Heart left ventricle (tissue), 16 donors: Measurements from ENCODE around the gene CCDC85B. TPM values are rescaled to one million over a fixed set of nuclear protein-coding genes. Genes with fewer than 3 reads are reported as not detected.

ENCODE experiments used
- ATAC-seq, 4 donors: fragments of 200-7000 bp; cut with Tn5 transposase; one replicate each; pipeline ENCODE4 v1.9.1; 2020 to 2022; ENCODE audit warnings: moderate library complexity in 4 of 4, mild to moderate bottlenecking in 3 of 4, moderate number of reproducible peaks in 1 of 4
- DNase-seq, 5 donors: peaks; one replicate each; pipeline ENCODE4 v3.0.0-alpha.2; 2020
- H3K27ac ChIP-seq, 12 donors: fragments of 200-600 bp; sonication (generic) in 4 of 12; one replicate each; pipeline versions ENCODE4 v1.5.0 to v1.8.0; 2016 to 2022; ENCODE audit warnings: mild to moderate bottlenecking in 2 of 12
- H3K27me3 ChIP-seq, 9 donors: fragments of 200-600 bp; sonication (generic) in 2 of 9; one replicate each; pipeline versions ENCODE4 v1.5.1 to v1.8.0; 2016 to 2022; ENCODE audit warnings: mild to moderate bottlenecking in 3 of 9
- H3K36me3 ChIP-seq, 9 donors: fragments of 200-600 bp; sonication (generic) in 2 of 9; one replicate each; pipeline versions ENCODE4 v1.5.0 to v1.8.0; 2018 to 2022; ENCODE audit warnings: mild to moderate bottlenecking in 2 of 9
- H3K4me1 ChIP-seq, 12 donors: fragments of 200-600 bp; sonication (generic) in 4 of 12; one replicate each; pipeline versions ENCODE4 v1.5.0 to v1.8.0; 2016 to 2022; ENCODE audit warnings: mild to moderate bottlenecking in 3 of 12
- H3K4me3 ChIP-seq, 12 donors: fragments of 200-600 bp; sonication (generic) in 4 of 12; one replicate each; pipeline versions ENCODE4 v1.5.0 to v1.8.0; 2017 to 2022; ENCODE audit warnings: mild to moderate bottlenecking in 9 of 12, moderate library complexity in 4 of 12
- H3K9me3 ChIP-seq, 12 donors: fragments of 200-600 bp; sonication (generic) in 4 of 12; one replicate each; pipeline versions ENCODE4 v1.5.0 to v1.8.0; 2016 to 2022; ENCODE audit warnings: mild to moderate bottlenecking in 1 of 12
- POLR2A ChIP-seq, 2 donors: fragments of 450-650 bp; IDR thresholded peaks; one replicate each; pipeline ENCODE4 v1.6.1; 2017; ENCODE audit warnings: antibody characterized with exemption in 2 of 2, mild to moderate bottlenecking in 2 of 2, moderate library complexity in 2 of 2
- WGBS, 4 donors: extraction: QIAGEN DNeasy Blood & Tissue Kit in 2 of 4; methylation state at CpG; one replicate each; pipeline versions ENCODE4 v1.1.5 to v1.1.7; 2013 to 2018; 5-methylcytosine and 5-hydroxymethylcytosine counted together
- intact Hi-C, 10 donors: fragments of 100-400 bp; cut with DNase I; formaldehyde crosslinking; loops; one replicate each; pipeline versions ENCODE4 v1.11.1 to v1.14.2; 2022
- polyA plus RNA-seq, 2 donors: library from polyadenylated mRNA; stranded (reverse); fragments of 200-250 nt; gene quantifications; one replicate each; pipeline ENCODE4 v1.2.3, GENCODE V29; 2013
- total RNA-seq, 9 donors: library from RNA; depleted of rRNA in 2 of 9; stranded (reverse); fragments of >200 nt in 2 of 9; fragmentation: NEBNext Ultra II Directional in 3 of 9; extraction: Animal tissue kit (Norgen Biotek cat#: 25700) in 3 of 9; gene quantifications; one replicate each; pipeline versions ENCODE4 v1.1.0 to v1.2.4, GENCODE V29; 2016 to 2023
- TF ChIP-seq, protein P1 (sequence below), 12 donors: fragments of 200-600 bp; sonication (generic) in 4 of 12; IDR thresholded peaks; one replicate each; pipeline versions ENCODE4 v1.5.0 to v1.8.0; 2018 to 2022; ENCODE audit warnings: antibody characterized with exemption in 12 of 12, mild to moderate bottlenecking in 5 of 12
- donor health status: ischemic (EF 13 %, LVEDD 7.1; RV severe dilation, severe dysfunction).
- donor health status: healthy with polysubstance abuse.
- donor health status: DM: no; HTN: yes; CAD: no.
- donor health status: DM: no; HTN: no; CAD: no.
- donor health status: ischemic (EF 25% LVEDD 6.9; RV normal size, moderate dysfunction).
- donor health status: ischemic (EF 25% LVEDD 5.7; RV mildly dilated, moderate dysfunction).
- donor health status: healthy.
- donor health status: DM: yes; HTN: yes; CAD: no.
- donor health status: ischemic (EF 35%, LVEDD 5.7; RV mildly dilated, moderate dysfunction).
- donor health status: nonischemic (EF 11% LVEDD 7.7; RV severe dilation, severe dysfunction).
- donor health status: DM: yes; HTN: yes; CAD: no.
- donor health status: PGD.
- donor health status: ischemic (EF 29% LVEDD 5.4; RV normal size, mild dysfunction).
- donor health status: nonischemic (EF 23%, LVEDD 6.1; RV moderate dilation, normal function).

The CCDC85B gene
- total and polyA plus RNA-seq, 11 donors, result 31.3 to 78.1 (median 36.9) TPM

- Histone ChIP-seq H3K27me3 (no peaks in the 10 kb centered on the region), H3K4me1 (peaks cover 9 to 54% (median 36%) of the 10 kb centered on the region in 12 donors), H3K9me3 (no peaks in the 10 kb centered on the region), H3K4me3 (peak overlapping the region in 11 of 12 donors; percentile 62 to 98 (median 79)), H3K27ac (peak overlapping the region in 11 of 12 donors; percentile 93 to 100 (median 98)), H3K36me3 (peaks cover 0 to 52% (median 43%) of the 10 kb centered on the region in 9 donors)
- intact Hi-C loops, result loop anchor here in 5 of 10 donors (2.0 to 10.0 kb wide), 4 partner anchors 68 to 115 kb away; partner anchors contain the start of genes BANF1 (in 2 of the 5), EIF1AD (in 2 of the 5) and SART1 (in 2 of the 5)
- TF ChIP-seq, protein P1, sequence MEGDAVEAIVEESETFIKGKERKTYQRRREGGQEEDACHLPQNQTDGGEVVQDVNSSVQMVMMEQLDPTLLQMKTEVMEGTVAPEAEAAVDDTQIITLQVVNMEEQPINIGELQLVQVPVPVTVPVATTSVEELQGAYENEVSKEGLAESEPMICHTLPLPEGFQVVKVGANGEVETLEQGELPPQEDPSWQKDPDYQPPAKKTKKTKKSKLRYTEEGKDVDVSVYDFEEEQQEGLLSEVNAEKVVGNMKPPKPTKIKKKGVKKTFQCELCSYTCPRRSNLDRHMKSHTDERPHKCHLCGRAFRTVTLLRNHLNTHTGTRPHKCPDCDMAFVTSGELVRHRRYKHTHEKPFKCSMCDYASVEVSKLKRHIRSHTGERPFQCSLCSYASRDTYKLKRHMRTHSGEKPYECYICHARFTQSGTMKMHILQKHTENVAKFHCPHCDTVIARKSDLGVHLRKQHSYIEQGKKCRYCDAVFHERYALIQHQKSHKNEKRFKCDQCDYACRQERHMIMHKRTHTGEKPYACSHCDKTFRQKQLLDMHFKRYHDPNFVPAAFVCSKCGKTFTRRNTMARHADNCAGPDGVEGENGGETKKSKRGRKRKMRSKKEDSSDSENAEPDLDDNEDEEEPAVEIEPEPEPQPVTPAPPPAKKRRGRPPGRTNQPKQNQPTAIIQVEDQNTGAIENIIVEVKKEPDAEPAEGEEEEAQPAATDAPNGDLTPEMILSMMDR (IDR thresholded peaks at IDR 0.05), result no peak
- no peak for TF ChIP-seq POLR2A (IDR thresholded peaks at IDR 0.05)
- DNase-seq (peak in 1 of 5 donors; percentile 35), ATAC-seq (no peak)
- 77 to 78% (median 77%) methylated on average over 14 of the region's 14 CpGs for WGBS, 4 donors
Measured at GRCh38 chr11:65886826-65887722, 3.4 kb upstream of the CCDC85B start.

GRCh38 chr11:65887723-65888162 lies 2.7 kb upstream of the CCDC85B start:
- TF ChIP-seq POLR2A (IDR thresholded peaks at IDR 0.05), result no peak
- TF ChIP-seq, protein P1 (IDR thresholded peaks at IDR 0.05), result no peak
- H3K4me1 ChIP-seq, result peaks cover 11 to 61% (median 43%) of the 10 kb centered on the region in 12 donors
- no peak for ATAC-seq

GRCh38 chr11:65888163-65888814 lies 2.2 kb upstream of the CCDC85B start, which contains the start of gene FIBP:
Gene FIBP (minus strand): TSS chr11:65888471. CDS start chr11:65888418, 53 bp downstream.
- Histone ChIP-seq H3K27me3 (no peaks in the 10 kb centered on the region), H3K27ac (peak within 1 kb of the TSS; percentile 89 to 100 (median 98)), H3K36me3 (peaks cover 0 to 40% (median 33%) of the 10 kb centered on the region in 9 donors), H3K4me3 (peak within 1 kb of the TSS; percentile 28 to 98 (median 78)), H3K4me1 (peaks cover 13 to 66% (median 47%) of the 10 kb centered on the region in 12 donors), H3K9me3 (no peaks in the 10 kb centered on the region)
- ATAC-seq (peak; percentile 85 to 89 (median 88)), DNase-seq (peak; percentile 98 to 99 (median 99))
- TF ChIP-seq POLR2A (IDR thresholded peaks at IDR 0.05), result peak in 1 of 2 donors; percentile 81
- TF ChIP-seq, protein P1 (IDR thresholded peaks at IDR 0.05), result peak; percentile 79 to 90 (median 84)
- intact Hi-C loops, result loop anchor here in 9 of 10 donors (1.0 to 10.0 kb wide), 11 partner anchors 15 to 114 kb away; partner anchors contain the start of genes C11orf68 (in 3 of the 9), DRAP1 (in 3 of the 9), SART1 (in 3 of the 9) and BANF1 (in 2 of the 9)
- WGBS, 4 donors, result 0 to 1% (median 0%) methylated on average over 33 to 57 of the region's 57 CpGs

More at GRCh38 chr11:65887723-65888162, 2.7 kb upstream of the CCDC85B start:
- Histone ChIP-seq H3K4me3 (peak overlapping the region; percentile 28 to 98 (median 78)), H3K9me3 (no peaks in the 10 kb centered on the region), H3K36me3 (peaks cover 0 to 45% (median 38%) of the 10 kb centered on the region in 9 donors), H3K27ac (peak overlapping the region; percentile 89 to 100 (median 98)), H3K27me3 (no peaks in the 10 kb centered on the region)
- intact Hi-C loops, result loop anchor here in 9 of 10 donors (1.0 to 10.0 kb wide), 12 partner anchors 14 to 115 kb away; partner anchors contain the start of genes C11orf68 (in 3 of the 9), DRAP1 (in 3 of the 9), SART1 (in 3 of the 9) and BANF1 (in 2 of the 9)
- no peak for DNase-seq
- WGBS, 4 donors, result 0 to 5% (median 3%) methylated on average over 18 to 23 of the region's 23 CpGs
